Right lobe of liver (tissue), 4 donors: ENCODE measurements around the gene FYCO1.

Experiments
- CTCF ChIP-seq, 4 donors: fragments of 200-600 bp in 3 of 4; fragments of 450-650 bp in 1 of 4; IDR thresholded peaks; one replicate each; pipeline versions ENCODE4 v1.5.1 to v1.8.0; 2016 to 2022; ENCODE audit warnings: antibody characterized with exemption in 4 of 4, mild to moderate bottlenecking in 2 of 4
- POLR2A ChIP-seq: fragments of 450-650 bp; IDR thresholded peaks from one replicate; pipeline ENCODE4 v1.6.1; 2017; ENCODE audit warnings: antibody characterized with exemption, mild to moderate bottlenecking
- donor health status: DM: no; HTN: no; CAD: no.
- donor health status: DM: no; HTN: no; CAD: no.
- donor health status: DM: no; HTN: yes; CAD: no.

DNA sequence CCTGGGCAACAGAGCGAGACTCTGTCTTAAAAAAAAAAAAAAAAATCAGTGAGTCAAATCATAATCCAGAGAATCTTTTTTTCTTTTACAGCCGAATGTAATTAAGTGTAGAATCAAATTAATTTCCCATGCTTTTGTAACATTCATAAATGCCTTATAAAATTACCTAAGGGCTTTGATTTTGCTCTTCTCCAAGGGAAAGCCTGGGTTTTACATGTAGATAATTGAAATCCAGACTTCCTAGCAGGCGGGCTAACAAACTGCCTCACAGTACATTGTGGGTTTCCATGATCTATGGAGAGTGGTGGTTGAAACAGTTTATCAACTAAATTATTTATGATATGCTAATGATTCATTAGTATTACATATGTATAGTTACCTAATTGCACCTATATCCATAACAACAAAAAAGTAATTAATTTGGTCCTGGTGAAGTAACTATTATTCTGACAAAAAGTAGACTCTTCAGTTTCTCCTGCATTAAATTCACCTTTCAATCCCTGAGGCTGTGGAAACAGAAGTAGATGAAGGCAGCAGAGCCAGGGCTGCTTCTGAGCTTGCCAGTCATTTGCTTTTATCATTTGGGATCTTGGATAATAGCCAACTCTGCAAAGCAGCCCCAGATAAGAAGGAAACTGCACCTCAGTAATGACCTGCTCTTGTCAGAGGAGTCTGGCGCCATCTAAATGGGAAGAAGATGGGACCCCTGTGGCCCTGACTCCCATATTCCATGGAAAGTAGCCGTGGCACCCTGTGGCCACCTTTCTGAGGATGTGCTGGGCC lies 99.7 kb downstream of the FYCO1 start:
- no peak for TF ChIP-seq CTCF (IDR thresholded peaks at IDR 0.05)
- TF ChIP-seq POLR2A = no peak
